CD4-positive, alpha-beta T cell treated with Interleukin-1 beta for 1 hour (primary cell): ENCODE measurements around the gene LIMS1.

ENCODE experiments used
- DNase-seq, 2 donors: peaks; one replicate each; pipeline ENCODE4 v3.0.0-alpha.2; 2020 to 2022

Gene LIMS1

GRCh38 chr2:108616318-108616717 is 82.0 kb downstream of the LIMS1 start:
- no peak for DNase-seq

DNA sequence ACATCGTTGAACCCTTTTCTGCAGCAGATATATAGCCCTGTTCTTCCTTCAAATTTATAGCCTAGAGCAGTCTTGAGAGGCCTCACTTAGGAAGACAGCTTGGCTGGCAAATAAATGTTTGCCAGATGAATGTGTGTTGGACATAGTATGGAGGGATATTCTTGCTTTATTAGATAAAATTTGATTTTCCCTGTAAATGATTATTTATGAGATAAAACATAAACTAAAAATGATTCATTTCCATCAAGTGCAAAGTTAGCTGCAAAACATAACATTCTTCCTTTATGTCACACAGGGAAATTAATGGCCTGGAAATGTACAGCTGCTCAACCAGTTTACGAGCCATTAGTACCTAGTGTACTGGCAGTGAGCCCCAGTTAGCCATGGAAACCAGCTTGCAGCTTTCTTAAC is 82.5 kb downstream of the LIMS1 start:
- no peak for DNase-seq

GRCh38 chr2:108617617-108618016 is 83.3 kb downstream of the LIMS1 start:
- no peak for DNase-seq

- no peak for DNase-seq
These were observed 85.8 kb downstream of the LIMS1 start for GRCh38 chr2:108619925-108620620.

GRCh38 chr2:108620656-108621055 is 86.4 kb downstream of the LIMS1 start:
- no peak for DNase-seq

- DNase-seq, result peak; percentile 81 to 82
These were observed 86.9 kb downstream of the LIMS1 start for GRCh38 chr2:108621087-108621559.

DNA sequence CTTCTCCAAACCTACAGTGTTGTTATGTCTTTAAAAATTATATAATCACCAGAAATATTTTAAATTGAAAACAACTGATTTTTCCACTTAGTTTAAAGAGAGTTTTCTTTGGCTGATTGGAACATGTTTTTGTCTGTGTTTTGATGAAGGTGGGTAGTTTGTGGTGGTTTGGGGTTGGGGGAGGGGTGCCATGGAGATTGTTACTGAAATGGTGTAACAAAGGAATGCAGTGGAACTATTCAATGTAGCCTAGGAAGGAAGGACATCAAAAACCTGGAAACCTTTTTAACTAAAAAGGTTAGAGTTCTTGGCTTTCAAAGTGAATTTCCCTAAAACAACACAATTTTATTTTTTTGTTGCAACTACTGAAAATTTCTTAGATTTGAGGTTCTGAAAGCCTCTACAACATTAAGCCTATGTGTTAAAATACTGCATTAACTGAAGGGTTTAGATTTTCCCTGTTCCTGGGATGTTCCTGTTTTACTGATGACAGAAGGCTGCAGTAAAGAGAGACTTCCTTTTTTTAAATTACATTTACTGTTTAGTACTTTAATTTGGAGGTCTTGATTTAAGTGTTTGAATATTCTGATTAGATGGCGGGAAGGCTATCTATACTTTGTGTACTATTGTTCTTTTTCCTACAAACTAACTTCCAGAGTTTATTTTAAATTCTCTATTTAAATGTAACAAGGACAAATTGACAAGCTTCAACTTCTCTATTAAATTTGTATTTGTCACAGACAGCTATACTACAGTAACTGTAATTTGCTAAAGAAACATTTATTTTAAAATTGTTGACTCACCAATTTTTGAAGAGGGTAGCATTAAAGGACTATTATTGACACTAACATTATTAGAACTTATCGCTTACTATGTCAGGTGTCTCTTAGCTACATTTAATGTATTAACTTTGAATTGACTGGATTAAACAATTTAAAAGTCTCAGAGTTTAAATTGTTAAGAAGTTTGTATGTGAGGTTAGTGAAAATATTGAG is 87.7 kb downstream of the LIMS1 start:
- no peak for DNase-seq

DNA sequence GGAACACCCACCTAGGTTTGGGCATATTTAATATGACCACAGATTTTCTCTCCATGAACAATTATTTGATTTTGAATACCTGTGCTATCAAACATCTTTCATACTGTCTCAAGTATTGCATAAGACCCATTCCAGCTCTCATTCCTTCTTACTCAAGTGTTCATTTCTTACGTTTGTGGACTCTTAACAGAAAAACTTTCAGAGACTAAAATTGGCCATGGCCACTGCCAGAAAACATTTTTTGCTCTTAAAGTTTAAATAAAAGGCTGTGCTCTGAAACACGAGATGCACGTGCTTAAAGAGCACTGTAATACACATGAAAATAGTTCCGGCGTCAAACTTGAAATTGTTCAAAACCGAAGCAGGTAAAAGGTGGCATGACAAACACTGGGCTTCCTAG is 89.3 kb downstream of the LIMS1 start:
- no peak for DNase-seq

DNA sequence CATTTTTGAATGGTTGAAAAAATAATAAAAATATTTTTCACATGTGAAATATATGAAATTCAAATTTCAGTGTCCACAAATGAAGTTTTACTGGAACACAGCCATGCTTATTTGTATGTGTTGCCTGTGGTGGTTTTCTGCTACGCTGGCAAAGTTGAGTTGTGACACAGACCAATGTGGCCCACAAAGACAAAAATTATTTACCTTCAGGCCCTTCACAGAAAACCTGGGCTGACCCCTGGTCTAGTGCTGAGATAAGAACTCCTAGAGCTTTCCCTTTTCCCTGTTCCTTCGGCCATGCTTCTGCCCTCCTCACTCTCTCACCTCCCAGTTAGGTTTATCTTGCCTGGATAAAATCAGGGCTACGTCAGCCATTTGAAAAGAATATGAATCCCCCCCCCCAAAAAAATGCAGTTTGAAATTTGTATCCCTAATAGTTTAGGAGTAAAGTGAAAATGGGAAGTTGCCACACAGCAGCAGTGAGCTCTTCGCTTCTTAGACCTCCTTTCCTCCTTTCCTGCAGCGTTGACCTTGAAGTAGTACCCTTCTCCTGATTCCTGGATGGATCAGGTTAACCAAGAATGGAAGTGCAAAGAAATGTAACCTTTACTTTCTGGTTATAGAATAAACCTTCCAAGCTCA is 91.0 kb downstream of the LIMS1 start:
- no peak for DNase-seq

GRCh38 chr2:108625828-108626195 is 91.5 kb downstream of the LIMS1 start:
- no peak for DNase-seq

DNA sequence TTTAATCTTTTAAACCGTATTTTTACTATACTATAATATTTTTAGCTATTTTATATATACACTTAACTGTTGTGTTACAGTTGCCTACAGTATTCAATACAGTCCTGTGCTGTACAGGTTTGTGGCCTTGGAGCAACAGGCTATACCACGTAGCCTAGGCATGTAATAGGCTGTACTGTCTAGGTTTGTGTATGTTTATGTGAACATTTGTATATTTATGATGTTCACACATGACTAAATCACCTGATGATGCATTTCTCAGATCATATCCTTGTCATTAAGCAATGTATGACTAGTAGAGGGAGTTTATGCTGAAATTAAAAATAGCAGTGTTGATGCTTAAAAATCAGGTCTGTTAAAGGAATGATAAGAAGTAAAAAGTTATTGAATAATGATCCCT is 92.7 kb downstream of the LIMS1 start:
- no peak for DNase-seq

DNA sequence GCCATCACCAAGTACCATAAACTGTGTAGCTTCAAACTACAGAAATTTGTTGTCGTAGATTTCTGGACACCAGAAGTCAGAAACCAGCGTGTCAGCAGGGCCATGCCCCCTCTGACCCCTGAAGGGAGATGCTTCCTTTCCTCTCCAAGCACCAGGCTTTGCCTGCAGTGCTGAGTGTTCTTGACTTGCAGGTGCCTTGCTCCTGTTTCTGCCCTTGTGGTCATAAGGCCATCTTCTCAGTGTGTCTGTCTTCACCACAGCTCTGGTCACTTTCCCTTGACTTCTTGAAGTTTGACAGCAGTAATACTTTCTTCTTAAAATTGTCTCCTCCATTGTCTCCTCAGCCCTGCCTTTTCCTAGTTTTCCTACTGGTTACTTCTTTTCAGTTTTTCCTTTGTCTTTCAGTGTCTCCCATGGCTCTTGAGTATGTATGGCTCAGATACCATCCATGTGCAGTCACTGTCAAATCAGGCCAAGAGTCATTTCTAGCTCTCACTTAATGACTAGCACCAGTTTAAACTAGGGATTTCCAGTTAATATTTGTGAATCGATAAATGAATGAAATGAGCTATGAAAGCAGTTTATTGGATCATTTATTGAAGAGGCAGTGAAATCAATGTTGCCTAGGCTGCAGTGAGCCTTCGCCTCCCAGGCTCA is 93.8 kb downstream of the LIMS1 start:
- DNase-seq, result no peak

- no peak for DNase-seq
These were observed 94.7 kb downstream of the LIMS1 start for GRCh38 chr2:108628936-108629335.

DNA sequence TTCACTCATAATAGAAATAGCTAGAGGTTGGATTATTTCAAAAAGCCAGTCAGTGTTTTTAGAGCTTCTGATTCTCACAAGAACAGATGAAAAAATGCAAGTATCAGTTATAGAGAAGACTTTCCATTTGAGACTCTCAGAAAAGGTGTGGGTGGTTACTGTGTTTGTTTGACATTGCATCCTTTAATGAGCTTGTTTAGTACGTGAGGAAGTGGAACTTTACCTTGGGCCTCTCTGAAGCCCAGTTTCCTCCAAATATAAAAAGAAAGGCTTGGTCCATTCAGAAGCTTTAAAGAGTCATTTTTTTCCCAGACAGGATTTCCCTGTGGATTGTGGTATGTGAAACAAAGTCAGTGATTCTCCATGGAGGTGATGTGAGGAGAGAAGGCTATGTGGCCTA is 95.1 kb downstream of the LIMS1 start:
- no peak for DNase-seq

DNA sequence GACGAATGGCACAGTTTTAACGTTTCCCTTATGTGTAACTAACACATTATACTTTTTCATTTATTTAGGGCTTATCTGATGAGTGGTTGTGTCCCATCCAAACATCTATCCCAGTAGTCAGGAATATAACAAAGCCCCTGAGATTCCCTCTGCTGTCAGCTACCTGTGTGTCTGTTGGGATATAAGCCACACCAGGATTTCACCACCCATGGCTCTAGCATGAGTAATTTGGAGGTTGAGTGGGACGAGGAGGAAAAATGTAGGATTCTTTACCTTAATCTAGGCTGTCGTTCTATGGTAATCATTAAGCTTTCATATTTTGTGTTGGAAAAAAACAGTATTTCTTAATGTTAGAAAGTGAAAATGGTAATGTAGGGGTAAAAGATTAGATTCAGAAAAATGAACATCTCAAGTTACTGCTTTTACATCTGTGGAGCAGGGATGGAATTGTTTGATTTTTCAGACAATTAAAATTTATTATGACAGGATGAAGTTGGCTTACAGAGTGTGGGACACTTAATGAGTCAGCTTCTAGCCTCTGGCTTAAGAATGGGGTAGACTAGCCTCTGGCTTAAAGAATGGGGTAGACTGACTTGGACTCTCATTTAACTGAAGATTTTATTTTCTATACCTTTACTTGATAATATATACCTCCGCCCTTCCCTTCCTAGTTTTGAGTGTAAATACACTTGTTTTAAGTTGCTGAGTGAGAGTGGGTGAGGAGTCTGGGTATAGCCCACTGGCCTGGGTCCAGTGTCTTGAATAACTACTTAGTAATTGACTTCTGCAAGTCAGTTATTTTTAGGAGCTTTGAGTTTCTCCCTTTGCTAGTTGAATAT is 96.5 kb downstream of the LIMS1 start:
- no peak for DNase-seq

GRCh38 chr2:108632332-108633160 is 98.3 kb downstream of the LIMS1 start:
- DNase-seq, result no peak

DNA sequence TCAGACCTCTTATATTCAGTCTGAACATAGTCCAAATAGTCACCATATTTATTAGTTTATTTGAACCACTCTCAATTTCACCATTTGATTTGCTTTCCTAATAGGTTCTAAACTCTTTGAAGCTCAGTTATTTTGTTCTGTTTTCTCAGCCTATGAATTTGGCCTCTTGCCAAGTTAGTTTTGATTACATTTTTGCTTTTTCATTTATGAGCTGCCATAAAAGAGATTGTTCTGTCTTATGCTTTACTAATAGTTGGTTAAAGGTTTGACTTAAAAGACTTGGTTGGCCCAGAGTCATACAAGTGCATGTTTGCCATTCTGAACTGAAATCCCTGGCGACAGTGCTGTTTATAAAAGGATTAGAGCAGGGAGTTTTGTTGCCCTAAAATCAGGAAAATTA is 99.1 kb downstream of the LIMS1 start:
- no peak for DNase-seq

DNA sequence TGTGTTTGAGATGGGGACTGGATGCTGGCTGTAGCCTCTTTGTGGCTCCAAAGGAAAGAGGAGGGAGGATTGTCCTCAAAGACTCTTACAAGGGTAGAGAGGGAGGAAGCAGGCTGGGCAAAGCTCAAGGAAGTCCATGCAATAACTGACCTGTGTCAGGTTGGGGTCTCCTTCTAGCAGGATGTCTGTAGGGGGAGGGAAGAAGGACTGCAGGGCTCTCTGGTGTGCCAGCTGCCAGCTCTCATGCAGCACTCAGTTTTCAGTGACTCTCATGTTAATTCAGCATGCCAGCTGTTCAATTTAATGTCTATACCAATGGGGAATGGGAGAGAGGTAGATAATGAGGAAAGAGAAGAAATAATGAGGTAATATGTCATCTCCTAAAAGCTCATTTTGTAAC is 99.7 kb downstream of the LIMS1 start:
- DNase-seq, result no peak

DNA sequence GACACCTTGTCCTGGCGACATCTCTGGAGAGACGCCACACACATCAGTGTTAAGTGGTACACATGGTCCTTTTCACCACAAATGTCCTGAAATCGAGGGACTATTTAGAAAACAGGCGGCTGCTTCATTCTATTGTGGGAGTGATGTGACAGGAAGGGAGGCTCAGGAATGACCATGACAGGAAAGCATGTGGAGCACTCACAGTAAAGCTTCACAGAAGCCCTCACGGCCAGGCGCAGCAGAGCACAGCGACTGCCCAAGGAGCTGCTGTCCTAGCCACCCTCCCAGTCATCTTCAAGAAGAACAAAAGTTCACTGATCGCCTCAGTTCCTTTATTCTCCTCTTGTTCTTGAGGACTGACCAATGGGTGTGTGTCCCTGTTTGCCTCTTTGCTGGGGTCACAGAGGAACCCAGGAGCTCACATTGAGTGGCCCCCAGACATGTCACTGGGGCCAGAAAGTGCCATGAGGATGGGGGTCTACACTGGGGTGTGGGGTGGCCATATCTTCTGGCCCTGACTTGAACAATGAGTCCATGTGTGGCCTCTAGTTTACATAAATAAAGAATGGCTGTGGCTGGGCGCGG is 100.4 kb downstream of the LIMS1 start:
- no peak for DNase-seq

DNA sequence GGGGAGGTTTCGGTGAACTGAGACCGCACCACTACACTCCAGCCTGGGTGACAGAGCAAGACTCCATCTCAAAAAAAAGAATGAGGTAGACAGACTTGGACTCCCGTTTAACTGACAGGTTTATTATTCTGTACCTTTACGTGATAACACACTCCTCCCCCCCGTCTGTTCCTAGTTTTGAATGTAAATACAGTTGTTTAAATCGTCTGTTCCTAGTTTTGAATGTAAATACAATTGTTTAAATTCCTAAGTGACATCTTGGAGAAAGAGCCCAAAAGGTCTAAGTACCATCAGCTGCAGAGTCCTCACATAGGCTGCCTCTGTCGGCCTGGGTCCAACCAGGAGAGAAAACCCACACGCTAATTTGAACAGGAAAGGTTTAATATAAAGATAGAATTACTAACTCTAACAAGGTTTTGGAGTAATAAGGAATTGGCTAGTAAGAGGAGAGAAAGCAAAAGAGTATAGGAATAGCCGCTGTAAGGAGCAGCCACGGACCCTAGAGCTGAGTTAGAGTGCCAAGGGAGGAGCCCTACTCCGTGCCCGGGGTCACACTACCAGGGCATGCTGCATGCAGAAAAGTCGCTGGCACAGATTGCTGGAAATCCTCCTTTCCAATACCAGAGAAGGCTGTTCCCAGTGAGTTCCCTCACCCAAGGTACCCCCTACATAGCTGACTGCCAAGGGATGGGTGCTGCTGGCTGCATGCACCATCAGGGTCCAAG is 101.5 kb downstream of the LIMS1 start:
- DNase-seq, result no peak
